Peyer's patch (tissue), 4 donors: ENCODE measurements around the gene STK25.

Source experiments
- CTCF ChIP-seq, 6 experiments: fragments of 450-650 bp in 4 of 6; fragments of 200-600 bp in 2 of 6; sonication (generic) in 1 of 6; IDR thresholded peaks; one replicate each; pipeline ENCODE4 v1.5.1; 2017 to 2019; ENCODE audit warnings: antibody characterized with exemption in 6 of 6, mild to moderate bottlenecking in 3 of 6, moderate library complexity in 1 of 6
- POLR2A ChIP-seq, 2 donors: fragments of 450-650 bp; IDR thresholded peaks; one replicate each; pipeline ENCODE4 v1.5.1; 2017; ENCODE audit warnings: antibody characterized with exemption in 2 of 2, mild to moderate bottlenecking in 2 of 2, moderate library complexity in 2 of 2

DNA sequence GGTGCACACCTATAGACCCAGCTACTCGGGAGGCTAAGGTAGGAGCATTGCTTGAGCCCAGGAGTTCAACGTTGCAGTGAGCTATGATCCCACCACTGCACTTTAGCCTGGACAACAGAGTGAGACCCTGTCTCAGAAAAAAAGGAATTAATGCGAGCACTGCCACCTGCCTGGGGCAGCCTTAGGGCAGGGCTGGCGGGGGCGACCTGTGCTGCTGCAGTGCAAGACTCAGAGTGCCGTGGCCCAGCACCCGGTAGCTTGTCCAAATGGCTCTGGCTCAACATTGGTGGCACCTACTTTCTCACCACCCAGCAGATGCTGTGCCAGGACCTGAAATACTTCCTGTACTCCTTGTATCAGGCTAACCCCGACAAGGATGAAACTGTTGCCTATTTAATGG, 30.2 kb downstream of the STK25 start:
- no peak for TF ChIP-seq CTCF (IDR thresholded peaks at IDR 0.05)
- no peak for TF ChIP-seq POLR2A (IDR thresholded peaks at IDR 0.05)
